ENCODE data around the gene LBX2. TPM values are rescaled to one million over a fixed set of nuclear protein-coding genes. Genes with fewer than 3 reads are reported as not detected.

LBX2 gene
- total and polyA plus RNA-seq, 10 of the 15 experiments (the other 5 are each of a cell fraction or from before 2014, with no cell fraction given) = 0.08 to 4.0 (median 0.27) TPM

- in situ Hi-C loops (cut with MboI) (no loop called here), intact Hi-C loops (cut with micrococcal nuclease; ENCODE audit: unreplicated experiment) (no loop called here)
- DNase-seq (ENCODE audit: low read depth, low spot score) (no peak), ATAC-seq (no peak), FAIRE-seq (no peak)
- WGBS (ENCODE audit: insufficient coverage, insufficient replicate concordance, low lambda C conversion rate, missing lambda C conversion rate) = 37% methylated on average over 26 of the region's 26 CpGs
- Histone ChIP-seq H3K27ac (ENCODE audit: control insufficient read depth, insufficient read depth) (peak overlapping the region; percentile 67), H3K36me3 (ENCODE audit: control insufficient read depth in 2 of 2, insufficient read depth in 2 of 2, low read length in 1 of 2) (no peaks in the 10 kb centered on the region; a peak in 1 of 4 replicates), H3K27me3 (replicated peaks in 1 of 2; ENCODE audit: control insufficient read depth in 2 of 2, insufficient read depth in 2 of 2, low read length in 1 of 2) (no peaks in the 10 kb centered on the region), H4K20me1 (ENCODE audit: control insufficient read depth, insufficient read depth) (no peaks in the 10 kb centered on the region), H2AFZ (ENCODE audit: control insufficient read depth, low read depth, low read length) (peak overlapping the region; percentile 71), H3K9me3 (replicated peaks; ENCODE audit: control insufficient read depth, insufficient read depth, low read length) (no peaks in the 10 kb centered on the region), H3K9ac (ENCODE audit: control insufficient read depth, insufficient read depth, low read length) (peak overlapping the region; percentile 82), H3K4me3 (peak overlapping the region; percentile 95), H3K4me2 (ENCODE audit: control insufficient read depth, insufficient read depth) (peak overlapping the region; percentile 95), H3K4me1 (ENCODE audit: control insufficient read depth, insufficient read depth, low read length) (peaks cover 30% of the 10 kb centered on the region), H3K79me2 (ENCODE audit: control insufficient read depth, insufficient read depth, low read length) (peaks cover 64% of the 10 kb centered on the region)
- BruUV-seq (replicated peaks) = no TSS peak
- ChIA-PET POLR2A (interaction anchor here (1.3 to 17.8 kb wide), 4 partner anchors 9 to 28 kb away, joined by 3 to 441 read pairs (median 6); no protein-coding TSS in a partner anchor), CTCF (interaction anchor here (0.7 to 14.3 kb wide), 4 partner anchors 9 to 66 kb away, joined by 3 to 115 read pairs (median 52); partner anchors contain the start of genes AUP1, CCDC142, DQX1 and HTRA2), RAD21 (ENCODE audit: unreplicated experiment) (interaction anchor here (3.7 to 8.6 kb wide), 3 partner anchors 21 to 38 kb away, joined by 24 to 94 read pairs (median 53); no protein-coding TSS in a partner anchor), SMC1A (ENCODE audit: uncharacterized antibody, unreplicated experiment) (interaction anchor here (0.9 to 6.8 kb wide), 6 partner anchors 9 to 37 kb away, joined by 3 to 106 read pairs (median 24); partner anchors contain the start of gene HTRA2)
- no peak for TF ChIP-seq RUNX3 (IDR thresholded peaks at IDR 0.05; ENCODE audit: low read length)
- TF ChIP-seq, protein P1, sequence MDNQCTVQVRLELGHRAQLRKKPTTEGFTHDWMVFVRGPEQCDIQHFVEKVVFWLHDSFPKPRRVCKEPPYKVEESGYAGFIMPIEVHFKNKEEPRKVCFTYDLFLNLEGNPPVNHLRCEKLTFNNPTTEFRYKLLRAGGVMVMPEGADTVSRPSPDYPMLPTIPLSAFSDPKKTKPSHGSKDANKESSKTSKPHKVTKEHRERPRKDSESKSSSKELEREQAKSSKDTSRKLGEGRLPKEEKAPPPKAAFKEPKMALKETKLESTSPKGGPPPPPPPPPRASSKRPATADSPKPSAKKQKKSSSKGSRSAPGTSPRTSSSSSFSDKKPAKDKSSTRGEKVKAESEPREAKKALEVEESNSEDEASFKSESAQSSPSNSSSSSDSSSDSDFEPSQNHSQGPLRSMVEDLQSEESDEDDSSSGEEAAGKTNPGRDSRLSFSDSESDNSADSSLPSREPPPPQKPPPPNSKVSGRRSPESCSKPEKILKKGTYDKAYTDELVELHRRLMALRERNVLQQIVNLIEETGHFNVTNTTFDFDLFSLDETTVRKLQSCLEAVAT (IDR thresholded peaks at IDR 0.05) = peak; percentile 17; the same call in 1 of the 2 replicates
- no peak for TF ChIP-seq NKRF (conservative IDR thresholded peaks at IDR 0.05)
These were observed 49.0 kb upstream of the LBX2 start for GRCh38 chr2:74548285-74548899.
